CD4-positive, alpha-beta memory T cell (primary cell): Measurements from ENCODE around the gene GDAP1L1. TPM values are rescaled to one million over a fixed set of nuclear protein-coding genes. Genes with fewer than 3 reads are reported as not detected.
"Not testable (repeated sequence)": the region's sequence is repeated elsewhere in the genome, so short reads cannot be mapped to it uniquely, and the experiment has no call there.

Experiments used
- CTCF ChIA-PET: fragments of 350-600 bp; sonication (Branson Sonifier 250); formaldehyde crosslinking; loops from one replicate; lab custom pipeline; 2021; ENCODE audit warnings: inconsistent platforms; ENCODE audit not compliant: partially characterized antibody; lab: Charles Lee
- POLR2A ChIA-PET: fragments of 350-600 bp; sonication (Branson Sonifier 250); formaldehyde crosslinking; loops from one replicate; lab custom pipeline; 2021; ENCODE audit not compliant: partially characterized antibody; lab: Charles Lee
- DNase-seq, 5 donors: peaks; one replicate each; pipeline versions ENCODE4 v3.0.0 to v3.0.0-alpha.2; 2020 to 2022; ENCODE audit warnings: mixed read lengths in 1 of 5
- H3K27ac ChIP-seq: one replicate; pipeline ENCODE4 v1.7.0; 2013; ENCODE audit warnings: low read depth, low read length
- H3K27me3 ChIP-seq: 2 replicates; pipeline ENCODE4 v1.7.0; 2013; ENCODE audit warnings: mild to moderate bottlenecking, low read length, moderate library complexity; ENCODE audit not compliant: insufficient read depth
- H3K36me3 ChIP-seq: 2 replicates; pipeline ENCODE4 v1.7.0; 2013; ENCODE audit warnings: mild to moderate bottlenecking, low read length, moderate library complexity; ENCODE audit not compliant: insufficient read depth
- H3K4me1 ChIP-seq: 2 replicates; pipeline ENCODE4 v1.7.0; 2013; ENCODE audit warnings: mild to moderate bottlenecking, low read length, moderate library complexity; ENCODE audit not compliant: insufficient read depth
- H3K4me3 ChIP-seq, 2 donors: one replicate each; pipeline ENCODE4 v1.7.0; 2013; ENCODE audit warnings: low read length in 2 of 2, mild to moderate bottlenecking in 1 of 2
- H3K9me3 ChIP-seq, 2 donors: one replicate each; pipeline ENCODE4 v1.7.0; 2013; ENCODE audit warnings: low read length in 2 of 2, control low read depth in 1 of 2; ENCODE audit not compliant: control insufficient read depth in 1 of 2
- H3K27ac Mint-ChIP-seq, 7 donors: one replicate each; pipeline ENCODE4 v1.8.0; 2020 to 2021; ENCODE audit warnings: mixed read lengths in 7 of 7, mild to moderate bottlenecking in 6 of 7, inconsistent platforms in 3 of 7, moderate library complexity in 3 of 7
- H3K27me3 Mint-ChIP-seq, 2 donors: one replicate each; pipeline ENCODE4 v1.8.0; 2020 to 2021; ENCODE audit warnings: mixed read lengths in 2 of 2
- H3K36me3 Mint-ChIP-seq, 2 donors: one replicate each; pipeline ENCODE4 v1.8.0; 2020 to 2021; ENCODE audit warnings: mixed read lengths in 2 of 2, inconsistent platforms in 1 of 2, mild to moderate bottlenecking in 1 of 2
- H3K4me1 Mint-ChIP-seq, 4 donors: one replicate each; pipeline ENCODE4 v1.8.0; 2020 to 2021; ENCODE audit warnings: mixed read lengths in 4 of 4, mild to moderate bottlenecking in 1 of 4
- H3K4me3 Mint-ChIP-seq, 8 donors: one replicate each; pipeline ENCODE4 v1.8.0; 2020 to 2021; ENCODE audit warnings: mixed read lengths in 8 of 8, mild to moderate bottlenecking in 7 of 8, moderate library complexity in 6 of 8, inconsistent platforms in 3 of 8
- H3K9me3 Mint-ChIP-seq, 8 donors: one replicate each; pipeline ENCODE4 v1.8.0; 2020 to 2021; ENCODE audit warnings: mixed read lengths in 8 of 8, mild to moderate bottlenecking in 5 of 8, inconsistent platforms in 3 of 8, moderate library complexity in 1 of 8
- intact Hi-C: fragments of 100-400 bp; cut with micrococcal nuclease; formaldehyde crosslinking; loops from one replicate; pipeline ENCODE4 v1.15.1; 2023
- polyA plus RNA-seq, 2 donors: library from polyadenylated mRNA; unstranded; fragments of 300-500 nt; fragmentation: Illumina TruSeq; gene quantifications; one replicate each; pipeline ENCODE4 v1.2.3, GENCODE V29; 2021
- total RNA-seq, 2 experiments: library from RNA; stranded (reverse); gene quantifications; one replicate each; pipeline ENCODE4 v1.2.3, GENCODE V29; 2021

GDAP1L1 gene
- total and polyA plus RNA-seq, 4 experiments from 2014 or later, result 0.11 TPM; not detected in 3

DNA sequence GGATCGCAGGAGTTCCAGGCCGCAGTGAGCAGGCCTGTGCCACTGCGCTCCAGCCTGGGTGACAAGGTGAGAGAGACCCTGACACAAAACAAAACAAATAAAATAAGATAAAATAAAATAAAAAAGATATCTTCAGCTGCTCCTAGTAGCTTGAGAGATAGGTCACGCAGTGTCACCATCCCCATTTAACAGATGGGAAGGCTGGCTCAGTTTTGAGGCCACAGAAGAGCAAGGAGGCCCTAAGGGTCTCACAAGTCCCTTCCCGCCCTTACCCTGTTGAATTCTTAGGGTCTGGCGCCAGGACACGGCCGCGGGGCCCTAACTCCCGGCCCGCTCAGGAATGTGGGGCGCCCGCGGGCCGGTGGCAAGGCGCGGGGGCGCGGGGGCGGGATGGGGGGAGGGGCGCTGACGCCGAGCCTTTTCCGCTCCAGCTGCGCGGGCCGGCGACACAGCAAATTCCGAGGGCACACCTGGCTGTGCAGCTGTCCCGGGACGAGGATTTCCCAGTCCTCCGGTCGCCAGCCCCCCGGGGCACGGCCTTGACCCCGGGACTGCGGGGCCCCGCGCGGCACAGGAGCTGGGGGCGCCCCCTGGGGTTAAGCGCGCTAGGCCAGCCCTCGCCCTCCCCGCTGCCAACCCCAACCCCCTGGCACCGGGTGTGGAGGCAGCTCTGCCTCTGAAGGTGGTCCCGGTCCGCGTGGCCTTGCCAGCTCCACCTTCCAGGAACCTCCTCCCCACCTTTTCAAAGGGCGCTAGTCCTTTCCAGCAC lies 79.5 kb downstream of the GDAP1L1 start:
- ChIA-PET POLR2A (interaction anchor here (1.0 kb wide), 1 partner anchor 108 kb away, joined by 3 read pairs; no protein-coding TSS in a partner anchor), CTCF (interaction anchor here (1.3 to 5.9 kb wide), 3 partner anchors 15 to 111 kb away, joined by 4 to 33 read pairs (median 20); partner anchors contain the start of gene FITM2)
- Mint-ChIP-seq H3K4me3 (peak overlapping the region in 6 of 8 donors; percentile 31 to 75 (median 42)), H3K36me3 (no peaks in the 10 kb centered on the region), H3K27ac (no peak overlapping the region), H3K4me1 (no peaks in the 10 kb centered on the region), H3K9me3 (no peaks in the 10 kb centered on the region), H3K27me3 (peaks cover 8 to 9% of the 10 kb centered on the region in 2 donors)
- H3K27me3 ChIP-seq, result no peaks in the 10 kb centered on the region
- no peaks in the 10 kb centered on the region for H3K36me3 ChIP-seq
- intact Hi-C loops, result no loop called here
- H3K4me1 ChIP-seq, result no peaks in the 10 kb centered on the region
- DNase-seq, result no peak
- no peaks in the 10 kb centered on the region for H3K9me3 ChIP-seq
- no peak overlapping the region for H3K27ac ChIP-seq
- no peak overlapping the region for H3K4me3 ChIP-seq

DNA sequence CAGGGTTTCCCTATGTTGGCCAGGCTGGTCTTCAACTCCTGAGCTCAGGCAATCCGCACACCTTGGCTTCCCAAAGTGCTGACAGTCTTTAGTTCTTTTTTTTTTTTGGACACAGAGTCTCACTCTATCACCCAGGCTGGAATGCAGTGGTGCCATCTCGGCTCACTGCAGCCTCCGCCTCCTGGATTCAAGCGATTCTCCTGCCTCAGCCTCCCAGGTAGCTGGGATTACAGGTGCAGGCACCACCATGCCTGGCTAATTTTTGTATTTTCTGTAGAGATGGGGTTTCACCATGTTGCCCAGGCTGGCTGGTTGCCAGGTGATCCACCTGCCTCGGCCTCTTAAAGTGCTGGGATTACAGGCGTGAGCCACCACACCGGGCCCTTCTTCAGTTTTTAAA lies 80.6 kb downstream of the GDAP1L1 start:
- H3K9me3 Mint-ChIP-seq, H3K27me3 ChIP-seq, H3K9me3 ChIP-seq, intact Hi-C loops, H3K27ac Mint-ChIP-seq, H3K4me1 ChIP-seq, H3K27me3 Mint-ChIP-seq, H3K4me3 ChIP-seq, H3K4me1 Mint-ChIP-seq, H3K36me3 ChIP-seq, H3K36me3 Mint-ChIP-seq, POLR2A ChIA-PET, DNase-seq, H3K27ac ChIP-seq: not testable (repeated sequence)
- peak overlapping the region in 2 of 8 donors; percentile 35 to 79 for H3K4me3 Mint-ChIP-seq
- CTCF ChIA-PET, result interaction anchor here (4.1 to 5.9 kb wide), 2 partner anchors 16 to 110 kb away, joined by 20 to 33 read pairs; partner anchors contain the start of gene FITM2

GRCh38 chr20:44328428-44328827 lies 81.3 kb downstream of the GDAP1L1 start:
- intact Hi-C loops, result no loop called here
- Mint-ChIP-seq H3K27me3 (peaks cover 8 to 10% of the 10 kb centered on the region in 2 donors), H3K27ac (no peak overlapping the region), H3K4me3 (no peak overlapping the region), H3K9me3 (no peaks in the 10 kb centered on the region), H3K36me3 (no peaks in the 10 kb centered on the region), H3K4me1 (no peaks in the 10 kb centered on the region)
- no peak overlapping the region for H3K27ac ChIP-seq
- H3K27me3 ChIP-seq, result no peaks in the 10 kb centered on the region
- CTCF ChIA-PET, result interaction anchor here (0.5 to 5.9 kb wide), 3 partner anchors 10 to 111 kb away, joined by 3 to 33 read pairs (median 3); partner anchors contain the start of gene FITM2
- H3K9me3 ChIP-seq, result no peaks in the 10 kb centered on the region
- no peak for DNase-seq
- POLR2A ChIA-PET, result no interaction called here
- H3K4me1 ChIP-seq, result no peaks in the 10 kb centered on the region
- no peak overlapping the region for H3K4me3 ChIP-seq
- H3K36me3 ChIP-seq, result no peaks in the 10 kb centered on the region

Other genes with a start within 250 kb of the GDAP1L1 start
- not detected for gene JPH2, start 60.1 kb upstream of the GDAP1L1 start, total RNA-seq
- not detected for gene JPH2, start 60.1 kb upstream of the GDAP1L1 start, polyA plus RNA-seq
- gene OSER1, start 36.5 kb upstream of the GDAP1L1 start, total RNA-seq, result 10 to 100 TPM; 35.5 to 36.6 TPM
- 10 to 100 TPM; 40.8 to 63.3 TPM for gene OSER1, start 36.5 kb upstream of the GDAP1L1 start, polyA plus RNA-seq
- gene FITM2, start 63.9 kb downstream of the GDAP1L1 start, total RNA-seq, result 1 to 10 TPM; 5.8 to 6.3 TPM
- 1 to 10 TPM in 1 of 2 donors, under 1 TPM in 1; 0.21 to 1.4 TPM for gene FITM2, start 63.9 kb downstream of the GDAP1L1 start, polyA plus RNA-seq
- not detected for gene R3HDML, start 89.7 kb downstream of the GDAP1L1 start, total RNA-seq
- gene R3HDML, start 89.7 kb downstream of the GDAP1L1 start, polyA plus RNA-seq, result not detected
- gene HNF4A, start 108.4 kb downstream of the GDAP1L1 start, total RNA-seq, result not detected
- not detected for gene HNF4A, start 108.4 kb downstream of the GDAP1L1 start, polyA plus RNA-seq
- 10 to 100 TPM; 17.5 to 18.9 TPM for gene TTPAL, start 228.6 kb downstream of the GDAP1L1 start, total RNA-seq
- gene TTPAL, start 228.6 kb downstream of the GDAP1L1 start, polyA plus RNA-seq, result 10 to 100 TPM in 1 of 2 donors, 1 to 10 TPM in 1; 5.7 to 12.3 TPM